SK-MEL-5 (cell line): ENCODE measurements around the gene F2RL3. TPM values are rescaled to one million over a fixed set of nuclear protein-coding genes. Genes with fewer than 3 reads are reported as not detected.

Experiments used
- DNase-seq: peaks from one replicate; pipeline ENCODE4 v3.0.0-alpha.2; 2016; ENCODE audit warnings: low read depth, low spot score
- in situ Hi-C: cut with HindIII; loops from 2 replicates; pipeline ENCODE4 v1.10.0; 2016; ENCODE audit warnings: low sequenced_read_pairs, high pct_unique_total_duplicates, low pct_unique_long_range_greater_than_20kb
- total RNA-seq: library from RNA; depleted of rRNA; stranded (reverse); fragments of >200 nt; shearing (Covaris generic); gene quantifications from 2 replicates; pipeline ENCODE4 v1.2.3, GENCODE V29; 2014

Gene F2RL3
- total RNA-seq, 1 experiment from 2014 or later, result not detected

DNA sequence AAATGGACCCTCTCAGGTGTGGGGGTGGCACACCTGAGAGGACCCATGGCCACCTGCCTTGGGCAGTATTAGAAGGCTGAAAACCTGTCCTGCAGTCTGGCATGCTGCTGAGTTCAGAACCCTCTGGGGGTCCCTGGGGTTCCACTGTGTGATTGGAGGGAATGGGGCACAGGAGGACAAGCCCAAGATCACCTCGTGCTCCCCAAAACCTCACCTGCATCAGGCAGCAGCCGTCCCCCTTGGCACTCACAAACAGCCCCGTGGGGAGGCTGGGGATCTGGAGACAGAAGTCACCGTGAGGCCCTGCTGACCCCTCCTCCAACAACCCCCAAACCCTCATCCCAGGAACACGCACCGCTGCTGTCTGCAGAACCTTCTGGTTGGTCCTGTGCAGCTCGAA is 14.5 kb downstream of the F2RL3 start:
- in situ Hi-C loops, result no loop called here
- DNase-seq, result no peak

DNA sequence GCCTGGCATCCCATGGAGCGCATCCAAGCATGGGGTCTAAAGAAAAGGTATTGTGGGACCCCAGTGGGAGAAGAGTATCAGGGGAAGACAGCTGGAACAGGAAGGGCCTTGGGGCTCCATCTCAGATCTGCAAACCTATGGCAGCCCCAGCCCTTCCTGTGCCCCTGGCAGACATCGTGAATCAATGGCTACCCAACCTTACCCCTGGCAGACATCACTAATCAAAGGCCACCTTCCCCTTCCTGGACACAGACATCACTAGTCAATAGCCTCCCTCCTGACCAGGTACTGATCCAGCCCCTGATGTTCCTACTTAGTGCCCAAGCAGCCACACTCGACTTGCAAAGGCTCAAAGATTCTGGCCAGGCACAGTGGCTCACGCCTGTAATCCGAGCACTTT is 15.8 kb downstream of the F2RL3 start:
- DNase-seq, result no peak
- in situ Hi-C loops, result no loop called here

DNA sequence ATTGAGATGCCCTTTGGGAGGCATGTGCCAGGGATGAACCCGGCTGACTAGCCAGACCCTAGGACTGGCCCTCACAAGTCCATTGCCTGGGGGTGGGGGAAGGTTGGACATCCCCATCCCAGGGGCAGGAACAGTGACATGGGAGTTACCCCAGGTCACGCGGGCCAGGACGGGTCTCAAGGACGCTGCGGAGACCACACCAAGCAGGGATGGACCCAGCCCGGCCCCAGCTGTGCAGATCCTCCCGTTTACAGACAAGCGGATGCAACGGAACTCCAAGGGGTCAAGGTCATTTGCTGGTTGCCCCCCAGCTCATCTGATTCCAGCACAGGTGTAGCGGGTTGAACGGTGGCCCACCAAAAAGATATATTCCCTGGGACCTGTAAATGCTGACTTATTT is 20.0 kb downstream of the F2RL3 start:
- in situ Hi-C loops, result no loop called here
- DNase-seq, result no peak

DNA sequence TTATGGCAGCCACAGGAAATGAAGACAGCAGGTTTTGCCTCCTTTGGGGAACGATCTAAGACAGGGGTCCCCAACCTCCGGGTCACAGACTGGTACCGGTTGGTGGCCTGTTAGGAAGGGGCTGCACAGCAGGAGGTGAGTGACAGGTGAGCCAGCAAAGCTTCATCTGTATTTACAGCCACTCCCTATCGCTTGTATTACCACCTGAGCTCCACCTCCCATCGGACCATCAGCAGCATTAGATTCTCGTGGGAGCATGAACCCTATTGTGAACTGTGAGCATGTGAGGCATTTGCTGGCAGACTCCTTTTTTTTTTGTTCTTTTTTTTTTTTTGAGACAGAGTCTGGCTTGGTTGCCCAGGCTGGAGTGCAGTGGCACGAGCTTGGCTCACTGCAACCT is 22.2 kb downstream of the F2RL3 start:
- no peak for DNase-seq
- in situ Hi-C loops, result no loop called here

DNA sequence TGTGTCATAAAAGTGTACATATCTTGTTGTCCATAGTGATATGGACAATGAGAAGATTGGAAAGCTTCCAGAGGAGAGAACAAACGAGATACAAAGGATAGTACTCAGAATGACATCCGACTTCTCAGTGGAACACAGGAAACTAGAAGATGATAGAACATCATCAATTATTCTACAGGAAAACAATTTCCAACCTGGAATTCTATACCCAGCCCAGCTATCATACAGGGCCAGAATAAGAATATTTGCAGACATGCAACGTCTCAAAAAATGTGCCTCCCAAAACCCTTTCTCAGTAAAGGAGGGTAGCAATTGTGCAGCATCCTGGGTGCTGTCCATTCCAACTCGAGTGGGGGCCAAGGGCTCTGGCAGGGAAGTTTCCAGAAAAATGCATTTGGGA is 24.0 kb downstream of the F2RL3 start:
- no peak for DNase-seq
- in situ Hi-C loops, result no loop called here

DNA sequence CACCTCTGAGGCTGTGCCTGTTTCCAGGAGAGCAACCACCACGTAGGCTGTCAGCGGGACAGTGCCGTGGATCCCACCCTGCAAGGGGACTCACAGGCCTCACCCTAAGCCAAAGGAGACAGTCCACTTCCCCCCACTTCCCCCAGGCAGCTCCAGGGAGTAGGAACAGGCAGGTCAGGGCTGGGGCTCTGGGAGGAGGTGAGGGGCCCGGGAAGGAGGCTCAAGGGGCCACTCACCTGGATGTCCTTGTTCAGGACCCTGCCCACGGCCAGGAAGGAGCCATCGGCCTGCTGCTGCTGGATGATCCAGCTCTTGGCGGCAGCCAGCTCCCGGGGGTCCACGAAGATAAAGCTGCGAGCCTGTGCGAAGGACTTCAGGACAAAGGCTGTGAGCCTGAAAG is 25.6 kb downstream of the F2RL3 start:
- no peak for DNase-seq
- in situ Hi-C loops, result no loop called here

DNA sequence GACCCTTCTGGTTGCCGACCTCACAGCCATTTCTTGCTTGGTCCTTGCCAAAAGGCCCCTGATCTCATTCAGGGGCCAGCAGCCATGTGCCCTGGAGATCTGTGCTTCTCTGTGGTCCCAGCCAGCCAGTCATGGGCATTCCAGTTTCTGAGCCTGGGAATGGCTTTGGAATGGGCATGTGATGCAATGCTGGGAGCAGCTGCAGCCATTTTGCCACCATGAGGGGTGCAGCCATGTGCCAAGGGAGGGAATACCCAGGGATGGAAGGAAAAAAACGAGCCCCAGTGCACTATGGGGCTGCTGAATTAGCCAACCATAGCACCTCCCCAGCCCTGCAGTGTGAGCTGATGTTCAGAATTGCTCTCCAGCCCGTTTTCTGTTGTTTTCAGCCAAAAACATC is 26.3 kb downstream of the F2RL3 start:
- in situ Hi-C loops, result no loop called here
- DNase-seq, result no peak

DNA sequence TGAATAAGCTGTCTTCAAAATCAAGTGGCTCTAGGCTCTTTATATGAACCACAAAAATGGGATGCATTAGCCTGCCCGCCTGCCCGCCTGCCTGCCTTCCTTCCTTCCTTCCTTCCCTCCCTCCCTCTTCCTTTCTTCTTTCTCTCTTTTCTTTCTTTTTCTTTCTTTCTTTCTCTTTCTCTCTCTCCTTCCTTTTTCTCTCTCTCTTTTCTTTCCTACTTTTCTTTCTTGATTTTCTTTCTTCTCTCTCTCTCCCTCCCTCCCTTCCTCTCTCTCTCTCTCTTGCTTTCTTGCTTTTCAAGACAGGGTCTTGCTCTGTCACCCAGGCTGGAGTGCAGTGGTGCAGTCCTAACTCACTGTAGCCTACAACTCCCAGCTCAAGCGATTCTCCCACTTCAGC is 26.9 kb downstream of the F2RL3 start:
- in situ Hi-C loops, result no loop called here
- DNase-seq, result no peak

DNA sequence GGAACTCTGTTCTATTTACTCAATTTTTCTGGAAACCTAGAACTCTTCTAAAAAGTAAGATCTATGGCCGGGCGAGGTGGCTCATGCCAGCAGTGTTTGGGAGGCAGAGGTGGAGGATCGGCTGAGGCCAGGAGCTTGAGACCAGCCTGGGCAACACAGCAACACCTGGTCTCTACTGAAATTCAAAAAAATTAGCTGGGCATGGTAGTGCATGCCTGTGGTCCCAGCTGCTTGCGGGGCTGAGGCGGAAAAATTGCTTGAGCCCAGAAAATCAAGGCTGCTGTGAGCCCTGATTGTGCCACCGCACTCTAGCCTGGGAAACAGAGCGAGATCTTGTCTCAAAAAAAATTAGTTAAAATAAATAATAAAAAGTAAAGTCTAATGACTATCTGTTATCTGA is 28.6 kb downstream of the F2RL3 start:
- DNase-seq, result no peak
- in situ Hi-C loops, result no loop called here

DNA sequence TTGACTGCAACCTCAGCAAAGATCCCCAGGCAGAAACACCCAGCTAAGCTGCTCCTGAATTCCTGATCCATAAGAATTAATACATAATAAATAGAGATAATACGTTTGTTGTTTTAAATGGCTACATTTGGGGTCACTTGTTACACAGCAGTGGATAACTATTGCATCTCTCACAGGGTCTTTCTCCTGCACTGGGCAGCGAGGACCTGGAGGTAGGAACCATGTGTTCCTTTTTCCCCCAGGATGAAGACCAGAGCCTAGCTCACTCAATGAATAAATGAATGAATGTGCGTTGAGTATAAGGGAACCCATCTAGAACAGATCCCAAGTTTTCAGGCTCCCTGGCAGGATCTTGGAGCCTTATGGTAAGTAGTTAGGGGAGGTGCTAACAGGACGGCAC is 30.7 kb downstream of the F2RL3 start:
- in situ Hi-C loops, result no loop called here
- DNase-seq, result no peak

DNA sequence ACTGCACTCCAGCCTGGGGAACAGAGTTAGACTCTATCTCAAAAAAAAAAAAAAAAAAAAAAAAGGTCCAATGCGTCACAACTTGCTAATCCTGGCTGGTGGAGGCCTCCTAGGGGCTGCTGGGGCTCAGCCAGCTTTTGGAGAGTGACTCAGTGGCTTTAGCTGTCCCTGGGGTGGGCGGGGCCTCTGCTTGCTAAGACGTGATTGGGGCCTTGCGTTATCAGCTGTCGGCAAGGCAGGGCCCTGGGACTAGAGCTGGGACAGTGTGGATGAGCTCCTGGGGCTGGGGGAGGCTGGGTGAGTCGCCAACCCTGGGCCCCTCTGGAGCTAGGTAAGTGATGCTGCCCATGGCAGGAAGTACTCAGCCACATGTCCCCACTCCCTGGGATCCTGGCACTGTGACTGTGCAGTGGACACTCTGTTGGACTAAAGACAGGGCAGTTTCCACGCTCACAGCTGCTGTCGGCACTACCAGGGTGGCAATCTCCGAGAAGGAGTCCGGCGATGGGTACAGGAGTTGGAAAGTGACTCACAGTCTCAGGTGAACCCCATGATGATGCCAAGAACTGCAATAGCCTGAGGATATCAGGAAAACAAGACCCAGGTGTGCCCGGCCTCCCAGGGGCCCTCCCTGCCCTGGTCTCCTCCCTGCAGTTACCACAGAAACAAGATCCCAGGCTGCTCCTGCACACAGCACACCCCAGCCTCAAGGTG is 32.2 kb downstream of the F2RL3 start:
- no peak for DNase-seq
- in situ Hi-C loops, result no loop called here

DNA sequence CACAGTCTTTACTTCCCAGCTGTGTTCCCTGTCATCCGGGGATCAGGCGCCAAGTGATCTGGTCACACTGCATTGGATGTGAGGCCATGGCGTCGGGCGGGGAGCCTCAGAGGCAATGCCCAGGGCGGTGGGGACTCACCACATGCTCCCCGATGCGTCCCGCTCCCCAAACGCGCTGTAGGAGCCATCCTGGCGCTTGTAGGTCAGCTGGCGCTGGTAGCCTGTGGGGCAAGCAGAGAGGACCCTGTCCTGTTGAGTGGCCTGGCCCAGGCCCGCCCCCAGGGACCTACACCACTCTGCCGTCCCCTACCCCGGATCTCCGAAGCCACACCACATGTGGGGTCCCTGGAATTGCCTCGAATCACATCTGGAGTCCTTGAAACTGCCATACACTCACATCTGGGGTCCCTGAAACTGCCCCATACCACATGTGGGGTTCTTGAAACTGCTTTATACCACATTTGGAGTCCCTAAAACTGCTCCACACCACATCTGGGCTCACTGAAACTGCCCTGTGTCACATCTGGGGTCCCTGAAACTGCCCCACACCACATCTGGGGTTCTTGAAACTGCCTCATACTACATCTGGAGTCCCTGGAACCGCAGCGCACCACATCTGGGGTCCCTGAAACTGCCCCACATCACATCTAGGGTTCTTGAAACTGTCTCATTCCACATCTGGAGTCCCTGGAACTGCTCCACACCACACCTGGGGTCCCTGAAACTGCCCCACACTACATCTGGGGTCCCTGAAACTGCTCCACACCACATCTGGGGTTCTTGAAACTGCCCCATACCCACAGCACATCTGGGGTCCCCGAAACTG is 33.2 kb downstream of the F2RL3 start:
- in situ Hi-C loops, result no loop called here
- DNase-seq, result no peak

DNA sequence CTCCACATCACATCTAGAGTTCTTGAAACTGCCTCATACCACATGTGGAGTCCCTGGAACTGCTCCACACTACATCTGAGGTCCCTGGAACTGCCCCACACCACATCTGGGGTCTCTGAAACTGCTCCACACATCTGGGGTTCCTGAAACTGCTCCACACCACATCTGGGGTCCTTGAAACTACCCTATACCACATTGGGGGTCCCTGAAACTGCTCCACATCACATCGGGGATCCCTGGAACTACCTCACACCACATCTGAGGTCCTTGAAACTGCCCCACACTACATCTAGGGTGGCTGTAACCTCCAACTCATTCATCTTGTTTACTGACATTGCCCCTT is 33.8 kb downstream of the F2RL3 start:
- in situ Hi-C loops, result no loop called here
- no peak for DNase-seq

DNA sequence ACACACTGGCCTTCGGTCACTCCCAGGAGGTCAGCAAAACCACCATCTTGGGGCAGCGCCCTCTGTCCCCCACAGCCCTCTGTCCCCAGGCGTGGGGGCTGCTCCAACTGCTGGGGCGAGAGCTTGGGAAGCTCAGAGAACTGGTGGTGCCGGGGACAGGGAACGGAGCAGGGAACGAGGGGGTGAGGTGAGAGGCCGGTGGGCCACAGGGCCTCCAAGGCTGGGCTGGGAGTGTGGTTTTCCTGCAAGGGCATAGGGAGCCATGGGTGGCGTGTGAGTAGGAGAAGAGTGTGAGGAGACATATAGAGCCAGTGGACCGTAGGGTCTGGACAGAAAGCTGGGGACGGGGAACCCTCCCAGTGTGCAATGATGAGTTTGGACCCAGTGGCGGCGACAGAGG is 34.1 kb downstream of the F2RL3 start:
- no peak for DNase-seq
- in situ Hi-C loops, result no loop called here

DNA sequence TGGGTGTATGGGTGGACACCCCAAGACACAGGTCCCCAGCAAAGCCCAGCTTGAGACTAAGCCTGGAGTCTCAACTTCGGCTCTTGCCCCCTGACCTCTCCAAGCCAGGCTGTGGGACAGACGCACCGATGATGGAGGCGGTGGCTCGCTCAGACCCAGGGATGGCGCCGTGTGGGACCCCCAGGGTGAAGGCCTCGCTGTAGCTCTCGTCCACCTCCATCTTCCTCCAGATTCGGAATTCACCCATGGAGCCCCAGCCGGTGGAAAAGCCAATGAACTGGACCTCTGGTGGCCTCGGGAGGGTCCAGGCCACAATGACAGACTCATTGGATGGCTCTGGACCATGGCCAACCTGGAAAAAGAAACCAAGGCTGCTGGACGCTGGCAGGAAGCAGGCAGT is 39.1 kb downstream of the F2RL3 start:
- in situ Hi-C loops, result no loop called here
- DNase-seq, result no peak

DNA sequence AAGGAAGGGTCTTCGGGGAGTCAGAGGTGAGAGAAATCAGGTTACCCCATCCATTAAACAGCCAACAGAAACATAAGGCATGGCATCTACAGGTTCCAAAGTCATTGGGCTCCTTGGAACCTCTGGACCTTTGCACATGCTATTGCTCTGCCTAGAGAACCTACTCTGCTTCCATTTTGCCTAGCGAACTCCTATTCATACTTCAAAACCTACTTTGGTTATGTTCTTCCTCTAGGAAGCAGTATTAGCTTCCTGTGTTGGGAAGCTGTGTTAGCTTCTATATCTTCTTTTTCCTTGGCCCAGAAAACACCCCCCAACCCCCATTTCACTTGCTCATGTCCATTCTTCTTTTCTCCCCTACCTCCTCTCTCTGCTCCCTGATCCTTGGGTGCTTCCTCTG is 39.6 kb downstream of the F2RL3 start:
- DNase-seq, result no peak
- in situ Hi-C loops, result no loop called here

DNA sequence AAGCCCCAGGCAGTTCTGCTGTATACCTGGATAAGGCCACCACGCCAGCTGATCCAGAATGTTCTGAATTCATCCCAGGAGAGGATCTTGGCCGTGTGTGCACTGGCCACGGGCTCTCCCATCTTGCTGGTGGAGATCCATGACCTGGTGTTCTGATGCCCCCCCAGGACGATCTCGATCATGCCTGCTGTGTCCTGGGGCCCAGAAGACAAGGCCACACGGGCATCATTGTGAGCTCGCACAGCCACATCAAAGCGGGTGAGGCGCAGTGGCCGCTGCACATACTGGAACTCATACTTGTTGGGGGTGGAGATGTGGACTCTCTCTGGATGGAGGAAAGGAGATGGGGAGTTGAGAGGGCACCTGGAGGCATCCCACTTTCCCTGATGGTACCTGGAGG is 40.1 kb downstream of the F2RL3 start:
- in situ Hi-C loops, result no loop called here
- DNase-seq, result no peak

DNA sequence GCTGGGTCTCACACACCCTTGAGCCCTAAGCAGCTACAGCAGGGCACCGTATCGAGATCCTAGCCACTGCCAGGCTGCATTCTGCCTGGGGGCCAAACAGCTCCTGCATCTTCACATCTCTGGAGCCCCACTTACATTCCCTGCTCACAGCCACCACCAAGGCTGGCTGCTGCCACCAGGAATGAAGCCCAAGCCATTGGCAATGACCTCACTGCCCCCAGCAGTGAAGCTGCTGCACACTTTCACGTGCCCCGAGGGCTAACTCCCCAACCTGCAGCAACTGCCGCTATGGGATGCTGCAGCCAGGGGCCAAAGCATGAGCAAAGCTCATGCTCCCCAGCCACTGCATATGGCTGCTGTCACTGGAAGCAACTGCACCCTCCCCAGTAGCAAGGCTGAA is 42.0 kb downstream of the F2RL3 start:
- no peak for DNase-seq
- in situ Hi-C loops, result no loop called here

DNA sequence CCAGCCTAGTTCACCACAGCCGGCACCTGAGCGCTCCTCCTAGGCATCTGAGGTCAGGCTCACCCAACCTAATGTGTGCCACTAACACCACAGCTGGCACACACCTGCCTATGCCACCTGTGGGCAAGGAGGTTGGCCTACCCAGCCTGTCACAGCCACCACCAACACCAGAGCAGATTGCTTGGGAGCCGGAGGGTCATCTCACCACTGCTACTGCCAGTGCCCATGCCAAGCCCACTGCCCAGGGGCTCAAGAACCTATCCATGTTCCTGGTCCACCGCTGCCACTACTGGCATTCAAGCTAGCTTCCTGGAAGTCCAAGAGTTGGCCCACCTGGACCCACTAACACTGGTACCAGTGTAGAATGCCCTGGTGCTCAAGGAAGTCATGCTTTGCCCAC is 42.5 kb downstream of the F2RL3 start:
- in situ Hi-C loops, result no loop called here
- DNase-seq, result no peak
